GM19023 (cell line): Measurements from ENCODE around the gene ITGA6.

Experiments used
- ATAC-seq: cut with Tn5 transposase; IDR thresholded peaks from one replicate; pipeline ENCODE4 v1.9.1; 2021; ENCODE audit warnings: mild to moderate bottlenecking, moderate library complexity; ENCODE audit not compliant: unreplicated experiment

Gene ITGA6

GRCh38 chr2:172427256-172427989 is at the start of gene ITGA6:
TSS of gene ITGA6 (plus strand) at chr2:172427586.
- ATAC-seq: no peak

DNA sequence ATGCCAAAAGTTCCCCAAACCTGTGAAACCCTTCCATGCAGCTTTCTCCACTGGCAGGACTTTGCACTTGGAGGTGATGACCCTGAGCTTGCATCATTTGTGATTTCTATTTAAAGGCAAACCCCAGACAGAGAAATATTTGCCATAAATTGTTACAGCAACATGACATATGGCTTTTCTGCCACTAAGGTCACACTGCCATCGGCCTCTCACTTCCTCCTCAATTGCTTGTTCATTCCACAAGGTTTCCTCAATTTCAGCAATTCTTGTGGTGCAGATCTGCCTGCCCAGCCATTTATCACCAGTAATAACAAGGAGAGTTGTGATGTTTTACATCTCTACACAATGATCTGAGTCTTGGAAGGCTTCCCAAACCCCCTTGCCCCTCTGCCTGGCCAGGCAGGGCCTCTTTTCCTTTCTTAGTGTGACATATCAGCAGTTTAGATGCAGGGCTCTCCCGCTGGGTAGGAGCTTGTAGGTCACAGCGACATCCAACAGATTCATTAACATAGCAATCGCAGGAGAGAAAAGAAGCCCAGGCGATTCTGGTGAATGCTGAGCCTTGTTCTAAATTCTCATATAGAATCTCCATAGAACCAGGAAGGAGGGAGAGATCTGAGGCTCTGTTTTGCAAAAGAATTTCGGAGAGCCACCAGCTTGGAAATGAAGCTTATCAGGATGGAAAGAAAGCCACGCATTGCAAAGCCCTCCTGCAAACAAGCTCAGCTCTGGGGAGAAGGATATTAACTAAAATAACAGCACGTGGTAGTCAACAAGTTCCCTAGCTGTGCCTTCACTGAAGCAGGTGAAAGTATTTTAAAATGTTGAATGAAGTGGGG is 46.7 kb upstream of the ITGA6 start:
- ATAC-seq: no peak

- ATAC-seq: no peak
Observed at GRCh38 chr2:172381275-172382027, 45.9 kb upstream of the ITGA6 start.

DNA sequence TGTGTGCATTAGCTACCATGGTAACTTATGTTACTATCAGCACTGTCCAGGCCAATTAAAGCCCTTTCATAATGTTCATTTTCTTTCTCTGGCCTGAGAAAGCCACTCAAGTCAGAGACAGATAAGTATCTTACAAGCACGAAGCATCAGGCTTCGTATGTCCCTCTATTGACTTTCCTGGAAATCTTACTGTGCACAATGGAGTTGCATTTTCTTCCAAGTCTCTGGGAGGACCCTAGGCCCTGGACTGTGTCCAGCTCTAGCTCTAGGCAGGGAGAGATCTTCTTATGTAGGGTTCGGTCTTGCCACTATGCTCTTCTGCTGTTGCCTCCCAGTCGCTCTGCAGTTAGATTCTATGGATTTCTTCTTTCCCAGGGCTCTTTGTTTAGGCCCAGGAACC is 40.0 kb upstream of the ITGA6 start:
- ATAC-seq: no peak

DNA sequence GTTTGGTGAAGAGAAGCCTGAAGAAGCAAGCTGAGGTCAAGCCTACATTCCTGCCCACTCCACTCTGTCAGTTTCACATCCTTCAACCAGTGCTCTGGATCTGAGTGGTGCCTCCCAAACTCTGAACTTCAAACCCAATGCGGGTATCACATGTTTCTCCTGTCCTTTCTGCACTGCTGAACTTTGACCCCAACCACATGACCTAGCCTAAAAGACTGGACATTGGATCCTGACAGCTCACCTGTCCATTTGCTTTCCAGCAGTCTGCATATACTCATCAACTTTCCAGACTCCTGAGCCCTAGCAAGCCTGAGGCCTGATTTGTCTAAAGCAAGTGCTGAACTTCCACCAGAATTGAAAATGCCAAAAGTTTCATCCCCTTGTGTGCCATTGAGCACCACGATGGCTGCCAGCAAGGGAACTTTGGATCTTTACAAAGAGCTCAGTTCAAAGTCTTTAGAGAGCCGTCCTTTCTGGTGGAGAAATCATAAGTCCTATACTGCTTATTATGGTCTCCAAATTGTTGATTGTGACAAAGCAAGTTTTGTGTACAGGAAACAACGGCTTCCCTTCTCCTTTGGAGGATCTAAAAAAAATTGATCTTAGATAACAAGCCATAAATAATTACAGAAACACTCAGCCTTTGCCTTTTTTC is 37.6 kb upstream of the ITGA6 start:
- no peak for ATAC-seq

- no peak for ATAC-seq
Observed at GRCh38 chr2:172394002-172394401, 33.4 kb upstream of the ITGA6 start.

GRCh38 chr2:172395503-172395902 is 31.9 kb upstream of the ITGA6 start:
- no peak for ATAC-seq

- ATAC-seq: no peak
Observed at GRCh38 chr2:172397148-172397834, 30.1 kb upstream of the ITGA6 start.

DNA sequence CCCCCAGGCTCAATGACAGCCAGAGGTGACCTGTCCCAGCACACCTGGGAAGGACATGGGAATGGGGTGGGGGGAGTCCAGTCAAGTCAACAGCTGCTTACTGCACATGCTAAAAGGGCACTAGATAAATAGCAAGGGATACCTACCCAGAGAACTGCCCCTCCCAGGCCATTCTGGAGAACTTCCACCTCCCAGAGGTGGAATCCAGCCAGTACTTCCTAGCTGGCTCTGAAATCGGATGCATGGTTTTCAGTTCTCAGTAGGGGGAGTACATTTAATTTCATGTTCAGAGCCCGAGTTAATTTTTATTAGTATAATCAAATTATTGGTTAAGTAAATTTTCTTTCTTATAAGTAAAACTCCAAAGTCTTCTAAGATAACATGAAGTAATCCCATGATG is 28.9 kb upstream of the ITGA6 start:
- no peak for ATAC-seq

DNA sequence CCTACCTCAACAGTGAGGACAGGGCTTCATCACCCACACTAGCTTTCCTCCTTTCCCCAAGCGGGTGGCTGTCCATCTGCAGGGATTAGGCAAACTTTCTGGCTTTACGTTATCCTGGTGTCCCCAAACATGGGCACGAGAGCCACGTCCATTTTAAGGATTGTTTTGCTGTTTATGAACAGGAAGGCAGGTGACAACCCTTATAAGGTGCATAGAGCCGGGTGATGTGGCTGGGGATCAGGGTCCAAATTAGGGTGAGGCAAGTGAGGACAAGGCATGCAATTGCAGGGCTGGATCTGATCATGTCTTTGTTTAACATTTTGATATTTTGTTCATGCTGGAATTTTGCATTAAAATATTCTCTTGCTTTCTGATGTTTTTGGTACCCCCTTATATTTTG is 27.6 kb upstream of the ITGA6 start:
- ATAC-seq: no peak

GRCh38 chr2:172402198-172402597 is 25.2 kb upstream of the ITGA6 start:
- ATAC-seq: no peak

DNA sequence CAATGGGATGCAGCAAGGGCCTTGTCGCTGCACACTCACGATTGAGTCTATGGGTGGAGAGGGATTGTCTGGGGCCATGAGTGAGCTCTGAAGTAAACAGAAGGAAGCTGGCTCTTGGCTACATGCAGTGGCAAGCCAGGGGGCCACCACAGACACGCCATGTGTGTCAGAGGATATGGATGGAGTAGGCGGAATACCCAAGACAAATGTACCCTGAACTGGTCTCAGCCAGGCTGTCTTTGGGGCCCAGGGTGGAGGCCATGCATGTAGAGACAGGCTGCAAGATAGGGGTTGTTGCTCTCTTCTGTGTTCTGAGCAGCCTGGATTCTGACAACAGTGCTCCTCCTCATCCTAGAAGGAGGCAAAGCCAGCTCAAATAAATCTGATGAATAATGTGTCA is 24.0 kb upstream of the ITGA6 start:
- ATAC-seq: no peak

DNA sequence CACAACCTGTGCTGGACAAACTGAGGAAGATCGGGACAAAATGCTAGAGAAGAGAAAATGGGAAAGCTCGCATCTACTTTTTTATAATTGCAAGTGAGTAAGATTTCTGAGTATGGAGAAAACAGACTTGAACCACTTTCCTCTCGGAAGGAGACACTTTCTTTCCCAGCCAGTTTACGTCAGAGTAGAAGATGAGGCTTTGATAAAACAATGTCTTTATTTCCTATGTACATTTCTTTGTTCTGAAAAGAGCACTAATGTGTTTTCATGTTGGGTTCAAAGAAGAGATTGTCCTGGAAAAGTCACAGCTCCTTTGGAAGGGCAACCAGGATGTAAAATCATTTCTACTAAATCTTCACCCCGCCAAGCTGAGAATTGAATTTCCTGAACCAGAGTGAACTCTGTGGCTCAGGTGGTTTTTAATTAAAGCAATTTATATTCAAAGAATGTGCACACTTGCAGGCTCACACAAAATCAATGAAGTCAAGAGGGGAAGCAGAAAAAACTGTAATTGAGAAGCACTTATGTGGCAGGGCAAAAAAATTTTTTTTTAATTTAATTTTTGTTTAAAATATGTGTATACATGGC is 23.4 kb upstream of the ITGA6 start:
- no peak for ATAC-seq

DNA sequence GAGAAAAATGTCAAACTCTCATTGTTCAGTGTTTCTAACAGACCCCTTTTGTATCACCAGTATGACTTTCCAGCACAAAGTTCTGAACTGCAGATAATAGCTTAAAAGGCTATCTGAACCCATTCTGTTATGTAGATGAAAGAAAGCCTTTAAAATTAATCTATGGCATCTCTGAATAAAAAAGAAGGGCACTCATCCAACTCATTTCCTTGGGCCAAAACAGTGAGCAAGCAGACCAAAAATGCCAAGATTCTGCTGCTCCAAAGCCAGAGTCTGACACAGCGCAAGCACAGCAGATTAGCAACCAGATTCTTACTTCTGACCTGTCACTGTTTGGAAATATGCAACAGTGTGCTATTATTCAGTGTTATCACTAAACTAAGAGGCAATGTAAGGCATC is 22.6 kb upstream of the ITGA6 start:
- ATAC-seq: no peak

GRCh38 chr2:172405673-172406072 is 21.7 kb upstream of the ITGA6 start:
- ATAC-seq: no peak

GRCh38 chr2:172408143-172408766 is 19.1 kb upstream of the ITGA6 start:
- ATAC-seq: no peak

GRCh38 chr2:172409042-172409441 is 18.3 kb upstream of the ITGA6 start:
- no peak for ATAC-seq

DNA sequence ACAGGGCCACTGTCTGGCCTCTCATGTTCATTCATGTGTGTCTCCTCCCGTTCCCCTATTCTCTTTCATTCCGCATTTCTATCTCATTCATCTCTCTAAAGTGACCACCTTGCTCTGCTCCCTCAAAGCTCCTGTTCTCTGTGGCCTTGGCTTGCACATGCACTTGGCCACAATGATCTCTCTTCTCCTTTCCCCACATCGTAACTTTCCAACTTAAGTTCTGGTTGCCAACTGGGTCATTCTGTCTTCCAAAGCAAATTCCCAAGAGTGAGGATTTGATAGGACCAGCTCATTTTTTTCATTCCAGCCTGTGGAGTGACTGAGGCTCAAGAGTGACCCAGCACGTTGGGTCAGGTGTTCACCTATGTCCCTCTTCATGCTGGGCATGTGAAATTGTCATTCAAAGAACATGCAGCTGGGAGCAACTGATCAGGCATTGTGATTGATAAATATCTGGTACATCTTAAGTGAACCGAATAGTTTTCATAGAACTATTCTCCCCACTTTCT is 14.3 kb upstream of the ITGA6 start:
- no peak for ATAC-seq

GRCh38 chr2:172415157-172415864 is 12.1 kb upstream of the ITGA6 start:
- ATAC-seq: no peak
